Lower leg skin (tissue), 3 donors: Measurements from ENCODE around the gene ABCG2.

Experiments used
- POLR2A ChIP-seq, 2 donors: fragments of 450-650 bp; IDR thresholded peaks; one replicate each; pipeline ENCODE4 v1.6.1; 2016 to 2017; ENCODE audit warnings: antibody characterized with exemption in 2 of 2, mild to moderate bottlenecking in 1 of 2, moderate library complexity in 1 of 2
- TF ChIP-seq, protein P1 (sequence below), 3 donors: fragments of 450-650 bp; IDR thresholded peaks; one replicate each; pipeline ENCODE4 v1.5.1; 2016; ENCODE audit warnings: antibody characterized with exemption in 3 of 3, mild to moderate bottlenecking in 3 of 3, moderate library complexity in 2 of 3

DNA sequence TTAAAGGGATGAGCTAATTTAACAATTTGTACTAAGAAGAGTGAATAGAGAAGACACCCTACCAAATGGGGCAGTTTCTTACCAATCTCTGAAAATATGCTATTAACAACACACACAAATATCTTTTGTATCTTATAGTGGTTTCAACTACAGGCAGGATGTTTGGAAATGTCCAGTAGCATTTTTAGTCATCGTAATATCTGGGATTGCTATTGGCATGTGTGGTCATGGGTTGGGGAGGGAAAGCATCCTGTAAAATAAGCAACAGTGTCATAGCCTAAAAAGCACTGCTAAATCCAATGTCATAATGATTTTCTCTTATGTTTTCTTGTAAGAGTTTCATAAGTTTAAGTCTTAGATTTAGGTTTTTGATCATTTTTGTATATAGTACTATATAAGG lies 29.3 kb upstream of the ABCG2 start:
- no peak for TF ChIP-seq POLR2A (IDR thresholded peaks at IDR 0.05)
- TF ChIP-seq, protein P1, sequence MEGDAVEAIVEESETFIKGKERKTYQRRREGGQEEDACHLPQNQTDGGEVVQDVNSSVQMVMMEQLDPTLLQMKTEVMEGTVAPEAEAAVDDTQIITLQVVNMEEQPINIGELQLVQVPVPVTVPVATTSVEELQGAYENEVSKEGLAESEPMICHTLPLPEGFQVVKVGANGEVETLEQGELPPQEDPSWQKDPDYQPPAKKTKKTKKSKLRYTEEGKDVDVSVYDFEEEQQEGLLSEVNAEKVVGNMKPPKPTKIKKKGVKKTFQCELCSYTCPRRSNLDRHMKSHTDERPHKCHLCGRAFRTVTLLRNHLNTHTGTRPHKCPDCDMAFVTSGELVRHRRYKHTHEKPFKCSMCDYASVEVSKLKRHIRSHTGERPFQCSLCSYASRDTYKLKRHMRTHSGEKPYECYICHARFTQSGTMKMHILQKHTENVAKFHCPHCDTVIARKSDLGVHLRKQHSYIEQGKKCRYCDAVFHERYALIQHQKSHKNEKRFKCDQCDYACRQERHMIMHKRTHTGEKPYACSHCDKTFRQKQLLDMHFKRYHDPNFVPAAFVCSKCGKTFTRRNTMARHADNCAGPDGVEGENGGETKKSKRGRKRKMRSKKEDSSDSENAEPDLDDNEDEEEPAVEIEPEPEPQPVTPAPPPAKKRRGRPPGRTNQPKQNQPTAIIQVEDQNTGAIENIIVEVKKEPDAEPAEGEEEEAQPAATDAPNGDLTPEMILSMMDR (IDR thresholded peaks at IDR 0.05), result no peak
